ENCODE results near the gene SERINC1. TPM values are rescaled to one million over a fixed set of nuclear protein-coding genes. Genes with fewer than 3 reads are reported as not detected.
A peak's percentile ranks its signal among the peaks of the same experiment; 100 is the strongest.

SERINC1 gene
- total RNA-seq, 1 experiment from 2014 or later = 131 TPM

GRCh38 chr6:122445274-122445673 lies 26.3 kb downstream of the SERINC1 start:
- H3K9me3 ChIP-seq (ENCODE audit: control insufficient read depth, insufficient read depth, low read depth, low read length) = no peaks in the 10 kb centered on the region
- no peak overlapping the region for H3K4me3 ChIP-seq (ENCODE audit: low read depth in 2 of 2, low read length in 2 of 2)
- no peak overlapping the region for H3K27ac ChIP-seq (ENCODE audit: low read length)
- in situ Hi-C loops (cut with HindIII; ENCODE audit: low pct_unique_long_range_greater_than_20kb, low sequenced_read_pairs) = no loop called here
- ATAC-seq = no peak
- BruUV-seq (replicated peaks) = no TSS peak
- no peak for DNase-seq (ENCODE audit: low read depth, low spot score)
- no peaks in the 10 kb centered on the region for H3K4me1 ChIP-seq (ENCODE audit: control insufficient read depth, insufficient read depth, low read length)
- H3K27me3 ChIP-seq (ENCODE audit: control insufficient read depth, insufficient read depth, low read length) = no peaks in the 10 kb centered on the region
- POLR2A ChIA-PET = no interaction called here
- CTCF ChIA-PET = no interaction called here
- H3K36me3 ChIP-seq (ENCODE audit: control insufficient read depth, insufficient read depth, low read length) = peaks cover 36% of the 10 kb centered on the region
- intact Hi-C loops (cut with micrococcal nuclease; ENCODE audit: unreplicated experiment) = no loop called here
- TF ChIP-seq SIN3A (IDR thresholded peaks at IDR 0.05; ENCODE audit: borderline replicate concordance, insufficient read depth, low read depth, low read length) (no peak), REST (IDR thresholded peaks at IDR 0.05; ENCODE audit: insufficient read depth in 1 of 2, low read depth in 2 of 2, low read length in 1 of 2) (no peak), TCF7L2 (IDR thresholded peaks at IDR 0.05; ENCODE audit: low read depth, low read length) (no peak)

- no peak for DNase-seq (ENCODE audit: low read depth, low spot score)
- H3K27ac ChIP-seq (ENCODE audit: low read length) = no peak overlapping the region
- H3K9me3 ChIP-seq (ENCODE audit: control insufficient read depth, insufficient read depth, low read depth, low read length) = 0 out of 2 replicates have a peak, but pooled peaks cover 5% of the 10 kb centered on the region
- in situ Hi-C loops (cut with HindIII; ENCODE audit: low pct_unique_long_range_greater_than_20kb, low sequenced_read_pairs) = no loop called here
- H3K4me1 ChIP-seq (ENCODE audit: control insufficient read depth, insufficient read depth, low read length) = no peaks in the 10 kb centered on the region
- TF ChIP-seq TCF7L2 (IDR thresholded peaks at IDR 0.05; ENCODE audit: low read depth, low read length) (no peak), REST (IDR thresholded peaks at IDR 0.05; ENCODE audit: insufficient read depth in 1 of 2, low read depth in 2 of 2, low read length in 1 of 2) (no peak), SIN3A (IDR thresholded peaks at IDR 0.05; ENCODE audit: borderline replicate concordance, insufficient read depth, low read depth, low read length) (no peak), POLR2AphosphoS5 (IDR thresholded peaks at IDR 0.05; ENCODE audit: low read depth, low read length) (peak; percentile 43; the same call in 1 of the 2 replicates), CTCF (IDR thresholded peaks at IDR 0.05) (no peak)
- intact Hi-C loops (cut with micrococcal nuclease; ENCODE audit: unreplicated experiment) = no loop called here
- CTCF ChIA-PET = no interaction called here
- H3K27me3 ChIP-seq (ENCODE audit: control insufficient read depth, insufficient read depth, low read length) = no peaks in the 10 kb centered on the region
- POLR2A ChIA-PET = no interaction called here
- H3K4me3 ChIP-seq (ENCODE audit: low read depth in 2 of 2, low read length in 2 of 2) = no peak overlapping the region
- BruUV-seq (replicated peaks) = no TSS peak
- ATAC-seq = no peak
- peaks cover 13% of the 10 kb centered on the region for H3K36me3 ChIP-seq (ENCODE audit: control insufficient read depth, insufficient read depth, low read length)
Observed at GRCh38 chr6:122438975-122439374, 32.6 kb downstream of the SERINC1 start.

All from Panc1 (cell line).